Hepatic stellate cell (primary cell): ENCODE results near the gene SMIM24.
A peak's percentile ranks its signal among the peaks of the same experiment; 100 is the strongest.

Experiments
- DNase-seq: peaks from one replicate; pipeline ENCODE4 v3.0.0; 2011; ENCODE audit warnings: low spot score

SMIM24 gene

DNA sequence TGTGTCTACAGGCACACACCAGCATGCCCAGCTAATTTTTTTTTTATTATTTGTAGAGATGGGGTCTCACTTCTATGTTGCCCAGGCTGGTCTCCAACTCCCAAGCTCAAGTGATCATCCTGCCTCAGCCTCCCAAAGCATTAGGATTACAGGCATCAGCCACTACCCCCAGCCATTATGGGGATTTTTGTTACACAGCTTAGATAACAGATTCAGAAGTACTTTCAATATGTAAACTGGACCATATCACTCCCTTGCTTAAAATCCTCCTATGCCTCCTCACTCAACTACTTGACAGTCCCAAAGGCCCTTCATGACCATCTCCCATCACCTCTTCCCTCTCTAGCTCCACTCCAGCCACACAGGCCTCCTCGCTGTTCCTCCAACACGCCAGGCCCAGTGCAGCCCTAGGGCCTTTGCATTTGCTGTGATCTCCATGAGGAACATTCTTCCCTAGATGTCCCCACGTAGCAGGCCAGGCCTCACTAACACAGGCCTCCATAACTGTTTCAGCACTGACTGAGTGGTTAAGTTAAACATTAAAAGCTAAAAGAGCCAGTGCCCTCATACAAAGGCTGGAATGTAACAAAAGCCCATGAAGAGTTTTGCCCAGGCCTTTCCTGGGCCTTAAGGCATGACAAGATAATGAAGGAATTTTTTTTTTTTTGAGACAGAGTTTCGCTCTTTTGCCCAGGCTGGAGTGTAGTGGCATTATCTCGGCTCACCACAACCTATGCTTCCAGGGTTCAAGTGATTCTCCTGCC is 17.6 kb upstream of the SMIM24 start:
- DNase-seq, result no peak

DNA sequence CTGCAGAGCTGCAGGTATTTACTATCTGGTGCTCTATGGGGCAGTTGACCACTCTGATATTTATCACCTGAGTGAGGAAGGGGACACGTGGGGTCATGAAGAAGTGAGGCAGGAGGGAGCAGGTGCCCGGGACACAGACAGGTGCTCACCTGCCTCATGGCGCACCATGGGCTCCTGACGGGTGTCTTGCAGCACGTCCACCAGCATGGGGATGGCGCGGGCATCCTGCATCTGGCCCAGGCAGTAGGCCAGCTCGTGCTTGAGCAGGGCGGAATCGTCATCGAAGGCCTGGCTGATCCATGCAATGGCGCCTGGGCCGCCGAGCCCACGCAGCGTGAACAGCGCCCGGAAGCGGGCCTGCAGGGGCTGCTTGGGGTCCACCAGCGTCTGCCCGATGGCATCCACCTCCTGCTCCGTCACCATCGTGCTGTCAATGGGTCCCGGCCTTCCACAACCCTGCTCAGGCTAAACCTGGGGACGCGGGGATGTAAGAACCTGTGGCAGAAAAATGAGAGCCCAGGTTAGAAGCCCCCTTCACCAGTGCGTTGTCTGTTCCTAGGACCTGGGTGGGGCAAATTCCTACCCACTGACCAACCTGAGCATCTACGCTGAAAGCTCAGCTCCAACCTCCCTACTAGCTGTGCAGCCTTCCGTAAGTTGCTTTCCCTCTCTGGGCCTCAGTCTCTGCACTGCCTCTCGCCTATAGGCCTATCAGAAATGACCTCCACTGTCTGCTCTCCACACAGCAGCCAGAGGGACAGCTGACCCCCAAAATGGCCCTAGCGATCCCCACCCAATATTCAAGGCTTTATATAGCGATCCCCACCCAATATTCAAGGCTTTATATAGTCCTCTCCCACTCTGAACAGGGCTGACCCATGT is 16.3 kb upstream of the SMIM24 start:
- no peak for DNase-seq

- no peak for DNase-seq
Measured at GRCh38 chr19:3494559-3494958, 14.2 kb upstream of the SMIM24 start.

DNA sequence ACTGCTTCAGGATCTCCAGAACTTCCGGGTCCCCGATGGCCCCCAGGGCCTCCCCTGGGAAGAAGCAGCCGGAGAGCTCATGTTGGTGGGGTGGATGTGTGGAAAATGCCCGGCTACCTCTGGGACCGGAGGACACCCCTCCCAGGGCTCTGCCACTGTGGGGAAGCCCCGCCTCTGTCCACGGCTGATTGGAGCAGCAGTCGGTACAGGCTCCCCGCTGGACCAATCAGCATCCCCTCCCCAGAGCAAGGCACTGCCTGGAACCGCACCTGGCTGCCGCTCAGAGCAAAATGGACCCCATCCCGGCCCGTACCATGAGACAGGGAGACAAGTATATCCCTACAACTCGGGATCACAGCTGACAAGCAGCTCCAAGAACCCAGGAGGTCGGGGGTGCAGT is 13.7 kb upstream of the SMIM24 start:
- peak; percentile 82 for DNase-seq

DNA sequence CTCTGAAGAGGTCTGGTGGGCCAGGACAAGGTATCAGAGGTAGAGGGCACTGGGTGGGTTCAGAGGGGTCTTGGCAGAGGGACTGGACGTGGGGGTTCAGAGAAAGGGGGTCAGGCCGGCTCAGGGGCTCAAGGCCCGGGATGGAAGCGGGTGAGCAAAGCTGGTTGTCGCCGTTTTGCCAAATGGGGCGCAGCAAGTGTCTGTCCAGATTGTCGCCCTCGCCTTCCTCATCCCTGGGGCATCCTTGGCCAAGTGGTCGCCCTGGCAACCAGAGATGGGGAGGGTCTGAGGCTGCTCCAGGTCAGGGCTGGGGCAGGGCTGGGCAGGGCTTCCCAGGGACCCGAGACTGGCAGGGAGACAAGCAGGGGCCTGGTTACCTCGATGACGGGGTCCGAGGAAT is 13.3 kb upstream of the SMIM24 start:
- no peak for DNase-seq

DNA sequence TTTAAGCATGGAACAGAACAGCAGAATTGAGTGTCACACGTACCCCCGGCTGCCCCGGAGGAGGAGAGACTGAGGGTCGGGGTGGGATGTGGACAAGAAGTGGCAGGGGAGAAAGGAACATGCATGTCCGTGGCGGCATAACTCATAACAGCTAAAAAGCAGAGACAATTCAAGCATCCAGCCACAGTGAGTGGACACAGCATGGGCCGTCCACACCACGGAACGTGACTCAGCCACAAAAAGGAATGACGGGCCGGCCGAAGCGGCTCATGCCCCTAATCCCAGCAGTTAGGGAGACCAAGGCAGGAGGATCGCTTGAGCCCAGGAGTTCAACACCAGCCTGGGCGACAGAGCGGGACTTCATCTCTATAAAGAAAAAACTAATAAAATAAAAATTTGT is 12.6 kb upstream of the SMIM24 start:
- no peak for DNase-seq

DNA sequence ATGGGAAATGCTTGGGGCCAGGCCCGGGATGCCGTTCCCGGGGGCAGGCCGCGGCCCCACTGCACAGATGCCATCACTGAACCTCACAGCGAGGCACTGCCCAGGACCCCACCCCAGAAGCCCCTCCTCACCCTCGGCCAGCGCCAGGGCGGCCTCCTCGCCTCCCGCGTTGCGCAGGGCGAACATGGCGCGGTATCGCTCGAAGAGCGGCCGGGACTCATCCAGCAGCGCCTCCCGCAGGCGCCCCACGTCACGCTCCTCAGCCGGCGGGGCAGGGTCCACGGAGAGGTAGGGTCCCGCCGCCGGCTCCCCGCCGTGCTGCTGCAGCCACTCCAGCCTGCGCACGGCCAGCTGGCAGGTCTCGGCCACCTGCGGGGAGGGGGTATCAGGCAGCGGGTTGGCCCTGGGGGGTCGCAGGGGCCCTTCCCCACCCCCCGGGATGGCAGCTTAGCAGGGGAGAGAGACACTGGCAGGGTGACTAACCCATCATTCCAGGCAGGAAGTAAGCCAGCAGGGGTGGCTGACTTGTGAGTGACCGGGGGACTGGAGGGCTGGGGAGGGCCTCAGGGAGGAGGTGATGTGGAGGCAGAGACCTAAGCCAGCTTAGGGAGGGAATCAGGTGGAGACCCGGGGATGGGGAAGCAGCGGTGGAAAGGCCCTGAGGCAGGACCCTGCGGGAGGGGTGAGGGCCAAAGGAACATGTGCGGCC is 12.0 kb upstream of the SMIM24 start:
- DNase-seq, result no peak

DNA sequence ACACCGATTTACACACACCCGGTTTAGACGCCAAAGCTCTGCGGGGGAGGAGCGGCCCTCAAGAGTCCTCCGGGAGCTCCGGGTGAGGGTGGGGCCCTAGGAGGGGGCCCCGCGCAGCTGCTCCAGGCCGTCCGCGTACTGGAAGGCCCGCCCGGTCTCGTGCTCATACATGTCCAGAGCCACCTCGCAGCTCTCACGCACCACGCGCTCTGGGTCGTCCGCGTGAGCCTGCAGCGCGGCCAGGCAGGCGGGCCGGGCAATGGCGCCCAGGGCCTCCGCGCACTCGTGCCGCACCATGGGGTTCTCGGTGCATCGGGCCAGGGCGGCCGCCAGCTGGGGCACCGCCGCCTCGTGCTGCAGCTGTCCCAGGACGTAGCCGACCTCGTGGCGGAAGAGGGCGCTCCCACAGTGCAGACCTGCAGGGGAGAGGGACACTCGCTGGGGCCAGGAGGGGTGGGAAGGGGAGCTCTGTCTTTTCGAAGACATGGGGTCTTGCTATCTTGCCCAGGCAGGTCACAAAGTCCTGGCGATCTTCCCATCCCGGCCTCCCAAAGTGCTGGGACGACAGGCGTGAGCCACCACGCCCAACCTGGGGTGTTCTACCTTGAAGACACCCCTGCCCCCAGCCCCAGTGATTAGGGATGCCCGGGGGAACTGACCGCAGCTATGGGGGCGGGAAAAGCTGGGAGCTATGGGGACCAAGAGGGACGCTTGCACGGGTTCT is 11.2 kb upstream of the SMIM24 start:
- no peak for DNase-seq

- DNase-seq, result no peak
Measured at GRCh38 chr19:3483226-3483628, 2.9 kb upstream of the SMIM24 start, which contains the start of gene SMIM44. SMIM44 (minus strand) TSS chr19:3483441; CDS start chr19:3483403, 38 bp downstream.

DNA sequence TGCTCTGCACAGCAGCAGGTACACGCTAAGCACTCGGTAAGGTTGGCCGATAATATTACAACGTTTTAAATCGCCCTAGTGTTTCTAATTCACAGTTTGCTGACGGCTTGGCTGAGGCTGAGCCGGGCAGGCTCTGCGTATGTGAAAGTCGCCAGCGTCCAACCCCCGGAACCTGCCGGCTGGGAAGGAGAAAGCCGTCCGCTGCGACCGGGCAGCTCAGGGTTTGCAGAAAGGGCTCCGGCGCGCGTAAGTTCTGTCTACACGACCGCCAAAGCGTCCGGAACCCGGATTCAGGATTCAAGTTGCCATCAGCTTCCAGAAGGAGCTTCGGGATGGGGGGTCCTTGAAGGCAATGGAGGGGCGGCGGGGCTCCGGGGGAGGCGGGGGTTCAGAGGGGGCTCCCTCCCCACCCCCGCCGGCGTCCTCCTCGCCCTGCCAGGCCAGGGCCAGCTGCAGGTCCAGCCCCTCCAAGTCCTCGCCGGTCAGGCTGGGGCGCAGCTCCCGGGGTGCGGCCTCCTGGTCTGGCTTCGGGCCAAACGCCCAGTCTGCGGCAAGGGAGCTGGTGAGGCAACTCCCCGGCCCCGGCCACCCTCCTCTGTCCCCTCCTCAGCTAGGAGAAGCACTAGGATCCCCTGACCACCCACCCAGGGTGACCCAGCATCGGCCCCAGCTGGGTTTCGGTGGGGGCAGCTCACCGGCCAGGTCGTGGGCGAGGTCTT is 2.3 kb upstream of the SMIM24 start:
- DNase-seq, result no peak

GRCh38 chr19:3481241-3482090 is 1.1 kb upstream of the SMIM24 start:
- no peak for DNase-seq

GRCh38 chr19:3479834-3480215 is 500 bp downstream of the SMIM24 start:
- DNase-seq, result no peak

DNA sequence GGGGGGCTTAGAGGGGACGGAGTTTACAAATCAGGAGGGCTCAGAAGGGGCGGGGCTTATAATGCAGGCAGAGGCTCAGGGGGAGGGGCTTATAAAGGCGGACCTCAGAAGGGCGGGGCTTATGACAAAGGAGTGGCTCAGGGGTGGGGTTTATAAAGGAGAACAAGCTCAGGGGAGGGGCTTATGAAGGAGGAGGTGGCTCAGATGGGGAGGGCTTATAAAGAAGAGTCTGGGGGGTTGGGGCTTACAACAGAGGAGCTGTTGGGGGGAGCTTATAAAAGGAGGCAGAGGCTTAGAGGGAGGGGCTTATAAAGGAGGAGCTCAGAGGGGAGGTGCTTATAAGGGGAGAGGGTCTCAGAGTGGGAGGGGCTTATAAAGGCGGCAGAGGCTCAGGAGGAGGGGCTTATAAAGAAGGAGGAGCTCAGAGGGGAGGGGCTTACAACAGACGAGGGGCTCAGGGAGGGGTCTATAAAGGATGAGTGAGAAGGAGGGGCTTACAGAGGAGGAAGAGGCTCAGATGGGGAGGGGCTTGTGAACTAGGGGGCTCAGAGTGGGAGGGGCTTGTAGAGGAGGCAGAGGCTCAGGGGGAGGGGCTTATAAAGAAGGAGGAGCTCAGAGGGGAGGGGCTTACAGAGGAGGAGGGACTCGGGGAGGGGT is 1.0 kb downstream of the SMIM24 start:
- DNase-seq, result peak; percentile 54

GRCh38 chr19:3478409-3479176 is 1.7 kb downstream of the SMIM24 start:
- DNase-seq, result no peak

GRCh38 chr19:3477951-3478350 is 2.4 kb downstream of the SMIM24 start:
- DNase-seq, result no peak

GRCh38 chr19:3477506-3477905 is 2.8 kb downstream of the SMIM24 start:
- no peak for DNase-seq

- no peak for DNase-seq
Measured at GRCh38 chr19:3476830-3477229, 3.5 kb downstream of the SMIM24 start.

DNA sequence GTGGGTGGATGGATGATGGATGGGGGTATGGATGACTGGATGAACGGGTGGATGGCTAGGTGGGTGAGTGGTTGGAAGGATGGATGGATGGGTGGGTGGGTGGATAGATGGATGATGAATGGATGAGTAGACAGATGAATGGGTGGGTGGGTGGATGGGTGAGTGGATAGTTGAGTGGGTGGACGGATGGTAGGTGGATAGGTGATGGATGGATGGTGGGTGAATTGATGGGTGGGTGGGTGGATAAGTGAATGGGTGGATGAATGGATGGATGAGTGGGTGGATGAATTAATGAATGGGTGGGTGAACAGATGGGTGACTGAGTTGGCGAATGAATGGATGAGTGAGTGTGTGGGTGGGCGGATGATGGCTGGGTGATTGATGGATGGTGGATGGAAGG is 4.9 kb downstream of the SMIM24 start:
- no peak for DNase-seq

GRCh38 chr19:3474614-3475013 is 5.7 kb downstream of the SMIM24 start:
- DNase-seq, result no peak
